Endometrium (tissue), 2 donors: ENCODE measurements around the gene PPM1E.
"Not testable (repeated sequence)": the region's sequence is repeated elsewhere in the genome, so short reads cannot be mapped to it uniquely, and the experiment has no call there.

Experiments used
- FAIRE-seq: peaks from 2 replicates; lab custom pipeline; 2012; peaks lifted over from hg19 to GRCh38; lab: Jason Lieb, UNC
- donor health status: control.
- donor health status: control.

Gene PPM1E

GRCh38 chr17:58755577-58756245, at the start of gene PPM1E:
PPM1E (plus strand) TSS chr17:58755854.
- no peak for FAIRE-seq

- FAIRE-seq = no peak
Observed at GRCh38 chr17:58706351-58707140, 49.1 kb upstream of the PPM1E start.

- peak; percentile 78 for FAIRE-seq
Observed at GRCh38 chr17:58710948-58711552, 44.6 kb upstream of the PPM1E start.

- no peak for FAIRE-seq
Observed at GRCh38 chr17:58722274-58722673, 33.4 kb upstream of the PPM1E start.

GRCh38 chr17:58722696-58723095, 33.0 kb upstream of the PPM1E start:
- FAIRE-seq = no peak

GRCh38 chr17:58728798-58729197, 26.9 kb upstream of the PPM1E start:
- FAIRE-seq = no peak

GRCh38 chr17:58730937-58731336, 24.7 kb upstream of the PPM1E start:
- FAIRE-seq = no peak

- no peak for FAIRE-seq
Observed at GRCh38 chr17:58734040-58734439, 21.6 kb upstream of the PPM1E start.

- no peak for FAIRE-seq
Observed at GRCh38 chr17:58734811-58735210, 20.8 kb upstream of the PPM1E start.

GRCh38 chr17:58741121-58741625, 14.5 kb upstream of the PPM1E start:
- no peak for FAIRE-seq

- no peak for FAIRE-seq
Observed at GRCh38 chr17:58747674-58748073, 8.0 kb upstream of the PPM1E start.

- FAIRE-seq = not testable (repeated sequence)
Observed at GRCh38 chr17:58749627-58750026, 6.0 kb upstream of the PPM1E start.

- no peak for FAIRE-seq
Observed at GRCh38 chr17:58753026-58753425, 2.6 kb upstream of the PPM1E start.

- FAIRE-seq = no peak
Observed at GRCh38 chr17:58755269-58755576, 431 bp upstream of the PPM1E start.

- no peak for FAIRE-seq
Observed at GRCh38 chr17:58756246-58757161, 850 bp downstream of the PPM1E start.

- no peak for FAIRE-seq
Observed at GRCh38 chr17:58757162-58757613, 1.5 kb downstream of the PPM1E start.

GRCh38 chr17:58758890-58759289, 3.2 kb downstream of the PPM1E start:
- FAIRE-seq = no peak

- no peak for FAIRE-seq
Observed at GRCh38 chr17:58759522-58759921, 3.9 kb downstream of the PPM1E start.

- FAIRE-seq = no peak
Observed at GRCh38 chr17:58760248-58760647, 4.6 kb downstream of the PPM1E start.

GRCh38 chr17:58763263-58763662, 7.6 kb downstream of the PPM1E start:
- no peak for FAIRE-seq

- no peak for FAIRE-seq
Observed at GRCh38 chr17:58764373-58764772, 8.7 kb downstream of the PPM1E start.

GRCh38 chr17:58778482-58778881, 22.8 kb downstream of the PPM1E start:
- FAIRE-seq = not testable (repeated sequence)
